Large intestine (tissue), 3 donors: ENCODE data around the gene MAP2. TPM values are rescaled to one million over a fixed set of nuclear protein-coding genes. Genes with fewer than 3 reads are reported as not detected.
"Not testable (repeated sequence)": the region's sequence is repeated elsewhere in the genome, so short reads cannot be mapped to it uniquely, and the experiment has no call there.

Experiments
- DNase-seq, 2 donors: peaks; one replicate each; pipeline versions ENCODE4 v3.0.0 to v3.0.0-alpha.2; 2013
- H3K27ac ChIP-seq: one replicate; pipeline ENCODE4 v1.5.1; 2013; ENCODE audit warnings: low read length
- H3K27me3 ChIP-seq: 2 replicates; pipeline ENCODE4 v1.6.1; 2013; ENCODE audit warnings: low read length; ENCODE audit not compliant: control insufficient read depth, insufficient read depth
- H3K36me3 ChIP-seq: 2 replicates; pipeline ENCODE4 v1.6.1; 2013; ENCODE audit warnings: low read length; ENCODE audit not compliant: control insufficient read depth, insufficient read depth
- H3K4me1 ChIP-seq: one replicate; pipeline ENCODE4 v1.6.1; 2013; ENCODE audit warnings: low read length; ENCODE audit not compliant: control insufficient read depth, insufficient read depth
- H3K4me3 ChIP-seq: one replicate; pipeline ENCODE4 v1.5.1; 2013; ENCODE audit warnings: low read length
- H3K9me3 ChIP-seq: one replicate; pipeline ENCODE4 v1.6.1; 2013; ENCODE audit warnings: mild to moderate bottlenecking, low read depth, low read length, moderate library complexity; ENCODE audit not compliant: control insufficient read depth
- WGBS: methylation state at CpG from one replicate; pipeline ENCODE4 v1.1.5; 2013; ENCODE audit warnings: low lambda C conversion rate; ENCODE audit not compliant: insufficient coverage; 5-methylcytosine and 5-hydroxymethylcytosine counted together
- polyA plus RNA-seq: library from polyadenylated mRNA; unstranded; fragments of 120-200 nt; gene quantifications from one replicate; pipeline ENCODE4 v1.2.1, GENCODE V29; 2013

Gene MAP2
- polyA plus RNA-seq, 1 donor, result 16.3 TPM

GRCh38 chr2:209472871-209473270, 49.0 kb downstream of the MAP2 start:
- Histone ChIP-seq H3K4me1 (no peaks in the 10 kb centered on the region), H3K4me3 (no peak overlapping the region), H3K9me3 (no peaks in the 10 kb centered on the region), H3K27ac (no peak overlapping the region), H3K27me3 (no peaks in the 10 kb centered on the region), H3K36me3 (no peaks in the 10 kb centered on the region)
- DNase-seq, result no peak
- no CpG with 5 or more reads among the region's 2 CpGs for WGBS

GRCh38 chr2:209473930-209474419, 50.1 kb downstream of the MAP2 start:
- H3K4me1 ChIP-seq, result no peaks in the 10 kb centered on the region
- no CpG with 5 or more reads among the region's 3 CpGs for WGBS
- peak in 1 of 2 donors; percentile 8 for DNase-seq
- no peak overlapping the region for H3K27ac ChIP-seq
- no peaks in the 10 kb centered on the region for H3K9me3 ChIP-seq
- no peaks in the 10 kb centered on the region for H3K36me3 ChIP-seq
- H3K4me3 ChIP-seq, result no peak overlapping the region
- no peaks in the 10 kb centered on the region for H3K27me3 ChIP-seq

GRCh38 chr2:209474960-209475359, 51.1 kb downstream of the MAP2 start:
- DNase-seq, result no peak
- Histone ChIP-seq H3K27me3 (no peaks in the 10 kb centered on the region), H3K36me3 (no peaks in the 10 kb centered on the region), H3K4me1 (no peaks in the 10 kb centered on the region), H3K27ac (no peak overlapping the region), H3K4me3 (no peak overlapping the region), H3K9me3 (no peaks in the 10 kb centered on the region)
- WGBS, result 80% methylated on average over 1 of the region's 2 CpGs

DNA sequence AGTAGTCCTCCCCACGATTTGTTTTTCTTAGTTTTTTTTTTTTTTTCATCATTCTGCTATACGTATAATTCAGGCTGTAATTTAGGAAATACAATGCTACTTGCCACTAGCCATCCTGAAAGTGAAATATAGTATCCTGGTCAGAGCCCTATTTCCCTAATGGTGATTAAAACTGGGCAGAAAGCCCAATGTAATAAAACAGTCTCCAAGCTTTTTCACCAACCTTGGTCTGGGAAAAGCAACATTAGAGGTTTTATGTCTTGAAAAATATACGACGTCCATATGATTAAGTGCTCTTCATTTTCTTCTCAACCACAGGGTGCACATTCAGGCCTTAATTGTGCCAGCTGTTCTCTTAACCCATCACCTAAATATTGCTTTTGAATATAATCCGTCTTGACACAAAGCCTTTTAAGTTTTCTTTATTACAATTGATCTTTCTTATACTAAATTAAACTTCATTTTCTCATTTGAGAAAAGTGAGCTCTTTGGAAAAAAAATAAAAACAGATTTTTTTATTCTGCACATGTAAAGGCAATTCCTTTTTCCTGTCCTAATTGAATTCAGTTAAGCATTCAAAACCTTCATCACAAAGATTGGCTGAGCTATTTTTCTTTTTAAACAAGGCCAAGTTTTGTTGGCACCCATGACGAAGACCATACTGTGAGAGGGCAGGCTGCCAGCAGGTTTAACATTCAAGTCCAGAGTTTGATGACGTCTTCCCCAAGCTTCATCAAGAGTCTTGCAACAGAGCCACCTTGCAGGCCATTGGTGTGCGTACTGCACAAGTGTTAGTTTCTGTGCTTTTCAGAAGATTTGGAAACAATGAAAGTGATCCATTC, 52.7 kb downstream of the MAP2 start:
- Histone ChIP-seq H3K4me3 (no peak overlapping the region), H3K4me1 (no peaks in the 10 kb centered on the region), H3K36me3 (no peaks in the 10 kb centered on the region), H3K27ac (no peak overlapping the region), H3K9me3 (no peaks in the 10 kb centered on the region), H3K27me3 (no peaks in the 10 kb centered on the region)
- no peak for DNase-seq
- 82% methylated on average over 4 of the region's 8 CpGs for WGBS

GRCh38 chr2:209492296-209492695, 68.4 kb downstream of the MAP2 start:
- not testable (repeated sequence) for H3K27me3 ChIP-seq, DNase-seq, H3K9me3 ChIP-seq, H3K4me1 ChIP-seq, H3K36me3 ChIP-seq, H3K4me3 ChIP-seq, H3K27ac ChIP-seq
- no CpG with 5 or more reads among the region's 1 CpG for WGBS

GRCh38 chr2:209495068-209495620, 71.3 kb downstream of the MAP2 start:
- no CpG with 5 or more reads among the region's 13 CpGs for WGBS

DNA sequence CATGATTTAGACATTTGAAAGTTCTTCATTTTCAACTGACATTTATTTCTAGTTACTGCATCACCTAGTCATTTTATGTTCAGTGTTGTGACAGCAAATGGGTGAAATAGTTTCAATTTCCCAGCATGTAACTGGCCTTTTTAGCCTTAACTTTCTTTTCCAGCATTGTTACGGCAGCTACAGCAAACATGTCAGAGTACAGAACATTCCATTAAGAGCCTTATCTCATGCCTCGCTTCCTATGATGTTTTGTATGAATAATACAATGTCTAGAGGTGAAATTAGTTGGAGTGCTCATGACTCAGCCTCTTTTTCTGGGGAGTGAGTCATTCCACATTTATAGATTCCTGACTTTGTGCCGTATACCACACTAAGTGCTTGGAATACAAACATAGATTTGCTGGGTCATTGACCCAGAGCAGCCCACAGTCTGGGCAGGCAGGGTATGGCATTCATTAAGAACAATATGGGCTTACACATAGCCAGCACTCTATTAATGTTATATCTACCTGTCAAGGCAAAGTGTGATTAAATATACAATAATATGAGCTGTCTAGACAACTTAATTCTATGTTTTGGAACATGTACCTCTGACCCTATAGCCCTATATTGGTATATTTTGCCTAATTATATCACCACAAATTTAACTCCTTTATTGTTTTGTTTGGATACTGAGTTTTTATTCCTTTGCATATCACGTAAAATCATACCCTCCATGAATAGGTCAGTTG, 72.2 kb downstream of the MAP2 start:
- 100% methylated on average over 1 of the region's 4 CpGs for WGBS
- Histone ChIP-seq H3K4me3 (no peak overlapping the region), H3K36me3 (no peaks in the 10 kb centered on the region), H3K4me1 (no peaks in the 10 kb centered on the region), H3K27me3 (no peaks in the 10 kb centered on the region), H3K27ac (no peak overlapping the region), H3K9me3 (no peaks in the 10 kb centered on the region)
- DNase-seq, result peak; percentile 5 to 10

More at GRCh38 chr2:209495068-209495620, 71.3 kb downstream of the MAP2 start:
- not testable (repeated sequence) for H3K27me3 ChIP-seq, H3K9me3 ChIP-seq, H3K27ac ChIP-seq, H3K4me3 ChIP-seq, DNase-seq, H3K36me3 ChIP-seq, H3K4me1 ChIP-seq

DNA sequence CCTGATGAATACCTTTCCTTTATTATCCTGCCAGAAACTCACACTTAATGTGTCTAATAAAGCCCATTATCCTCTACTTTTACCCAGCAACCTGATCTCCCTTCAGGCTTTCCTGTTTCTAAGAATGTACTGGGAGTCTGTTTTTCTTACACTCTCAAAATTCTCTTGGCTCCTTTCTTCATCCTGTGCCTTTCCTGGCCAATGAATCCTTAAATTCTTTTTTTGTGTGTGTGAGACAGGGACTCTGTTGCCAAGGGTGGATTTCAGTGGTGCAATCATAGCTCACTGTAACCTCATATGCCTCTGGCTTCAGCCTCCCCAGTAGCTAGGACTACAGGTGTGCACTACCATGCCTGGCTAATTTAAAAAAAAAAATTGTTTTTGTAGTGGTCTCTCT, 72.7 kb downstream of the MAP2 start:
- H3K4me1 ChIP-seq, result no peaks in the 10 kb centered on the region
- H3K4me3 ChIP-seq, result no peak overlapping the region
- H3K36me3 ChIP-seq, result no peaks in the 10 kb centered on the region
- no peaks in the 10 kb centered on the region for H3K9me3 ChIP-seq
- no peak for DNase-seq
- H3K27ac ChIP-seq, result no peak overlapping the region
- H3K27me3 ChIP-seq, result no peaks in the 10 kb centered on the region

- Histone ChIP-seq H3K4me3 (no peak overlapping the region), H3K36me3 (no peaks in the 10 kb centered on the region), H3K9me3 (no peaks in the 10 kb centered on the region), H3K27ac (no peak overlapping the region), H3K4me1 (no peaks in the 10 kb centered on the region), H3K27me3 (no peaks in the 10 kb centered on the region)
- DNase-seq, result no peak
- WGBS, result no CpG with 5 or more reads among the region's 1 CpG
These were observed 74.8 kb downstream of the MAP2 start for GRCh38 chr2:209498614-209499013.

DNA sequence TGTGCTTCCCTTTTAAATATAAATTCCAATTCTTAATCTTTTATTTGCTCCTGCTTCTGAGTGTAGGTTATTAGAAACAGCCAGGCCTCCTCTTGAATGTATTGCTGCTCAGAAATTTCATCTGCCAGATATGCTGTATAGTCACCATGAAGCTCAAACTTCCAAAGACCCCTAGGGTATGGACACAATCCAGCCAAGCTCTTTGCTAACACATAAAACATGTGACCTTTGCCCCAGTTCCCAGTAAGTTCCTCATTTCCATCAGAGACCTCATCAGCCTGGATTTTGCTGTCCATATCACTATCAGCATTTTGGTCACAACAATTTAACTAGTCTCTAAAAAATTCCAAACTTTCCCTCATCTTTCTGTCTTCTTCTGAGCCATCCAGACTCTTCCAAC, 75.2 kb downstream of the MAP2 start:
- no peak overlapping the region for H3K4me3 ChIP-seq
- H3K9me3 ChIP-seq, result no peaks in the 10 kb centered on the region
- H3K27ac ChIP-seq, result no peak overlapping the region
- H3K36me3 ChIP-seq, result no peaks in the 10 kb centered on the region
- no peak for DNase-seq
- no peaks in the 10 kb centered on the region for H3K27me3 ChIP-seq
- no peaks in the 10 kb centered on the region for H3K4me1 ChIP-seq
